ENCODE data around the gene PPP4R2.

GRCh38 chr3:73036694-73037591, 40.3 kb downstream of the PPP4R2 start:
- no peak for TF ChIP-seq NFRKB (IDR thresholded peaks at IDR 0.05)
- no peak for TF ChIP-seq CTBP1 (IDR thresholded peaks at IDR 0.05; ENCODE audit: borderline replicate concordance)
- no peak for TF ChIP-seq FOXA1 (IDR thresholded peaks at IDR 0.05)
- no peak for TF ChIP-seq SP1 (IDR thresholded peaks at IDR 0.05)
- TF ChIP-seq BHLHE40 (IDR thresholded peaks at IDR 0.05; ENCODE audit: borderline replicate concordance): no peak
- TF ChIP-seq HDGF (IDR thresholded peaks at IDR 0.05; ENCODE audit: borderline replicate concordance): no peak
- TF ChIP-seq ELF4 (IDR thresholded peaks at IDR 0.05): no peak
